ENCODE data around the gene PIK3CA.
"Not testable (repeated sequence)": the region's sequence is repeated elsewhere in the genome, so short reads cannot be mapped to it uniquely, and the experiment has no call there.

The PIK3CA gene

DNA sequence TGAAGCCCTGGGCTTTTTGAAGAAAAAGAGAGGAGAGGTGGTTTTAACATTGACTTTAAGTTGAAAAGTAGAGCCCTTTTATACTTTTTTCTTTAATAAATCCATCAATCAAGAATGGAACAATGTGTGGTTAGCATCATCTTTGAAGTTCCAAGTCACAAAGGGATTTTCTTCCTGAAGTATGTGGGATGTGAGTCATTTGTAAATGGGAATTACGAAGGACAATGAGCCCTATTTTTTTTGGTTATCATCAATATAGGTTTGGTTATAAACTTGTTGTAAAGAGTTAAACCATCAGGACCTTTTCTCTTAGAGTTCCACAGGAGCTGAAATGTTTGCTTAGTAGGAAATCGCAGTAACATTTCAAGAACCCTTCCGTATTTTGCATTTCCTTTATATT, 38.3 kb downstream of the PIK3CA start:
- DNase-seq, result no peak
- intact Hi-C loops (cut with DNase I), result no loop called here

DNA sequence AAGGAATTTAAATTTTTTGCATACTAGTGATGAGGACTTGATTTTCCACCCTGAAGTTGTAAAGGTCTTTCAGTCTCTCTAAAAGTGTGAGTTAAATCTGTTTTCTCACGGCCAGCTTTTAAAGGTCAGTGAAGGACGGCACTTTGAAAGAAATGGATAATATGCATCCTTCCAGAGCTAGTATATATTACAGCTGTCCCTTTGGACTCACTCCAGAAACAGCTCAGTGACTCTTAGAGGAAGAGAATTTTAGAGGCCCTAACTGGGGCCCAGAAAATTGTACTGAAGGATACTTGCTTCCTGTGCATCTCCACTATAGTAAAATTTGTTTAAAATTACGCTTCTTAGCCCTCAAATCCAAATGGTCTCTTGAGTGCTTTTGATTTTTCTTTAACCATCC, 41.6 kb downstream of the PIK3CA start:
- no peak for DNase-seq
- intact Hi-C loops (cut with DNase I), result no loop called here

DNA sequence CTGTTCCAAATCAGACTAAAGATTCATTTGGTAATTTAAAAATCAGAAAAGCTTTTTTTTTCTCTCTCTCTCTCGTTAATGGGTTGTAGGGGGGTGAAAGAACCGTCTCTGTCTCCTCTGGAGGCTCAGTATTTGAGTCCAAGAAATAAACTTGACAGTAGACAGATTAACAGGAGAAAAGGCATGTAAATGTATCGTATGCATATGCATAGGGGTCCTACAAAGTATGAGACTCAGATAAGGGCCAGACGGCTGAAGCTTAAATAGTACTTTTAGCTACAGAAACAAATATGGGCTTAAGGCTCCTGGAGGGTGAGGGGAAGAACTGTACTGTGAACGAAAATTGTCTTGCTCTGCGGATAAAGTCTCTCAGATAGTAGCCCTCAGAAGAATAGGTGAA, 42.4 kb downstream of the PIK3CA start:
- no peak for DNase-seq
- intact Hi-C loops (cut with DNase I), result no loop called here

DNA sequence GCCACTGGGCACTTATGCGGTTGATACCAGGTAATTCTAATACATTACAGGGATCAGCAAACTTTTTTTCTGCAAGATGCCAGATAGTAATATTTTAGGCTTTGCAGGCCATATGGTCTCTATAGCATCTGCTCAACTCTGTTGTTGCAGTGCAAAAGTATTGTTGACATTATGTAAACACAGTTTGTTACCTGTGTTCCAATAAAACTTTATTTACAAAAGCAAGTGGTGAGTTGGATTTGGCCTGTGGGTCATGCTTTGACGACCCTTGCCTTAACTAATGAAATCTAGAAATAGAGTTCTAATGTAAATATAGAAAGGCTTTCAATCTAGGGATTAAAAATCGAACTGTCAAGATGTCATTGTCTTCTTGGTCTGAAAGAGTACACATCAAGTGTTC, 44.4 kb downstream of the PIK3CA start:
- intact Hi-C loops (cut with DNase I), result no loop called here
- no peak for DNase-seq

DNA sequence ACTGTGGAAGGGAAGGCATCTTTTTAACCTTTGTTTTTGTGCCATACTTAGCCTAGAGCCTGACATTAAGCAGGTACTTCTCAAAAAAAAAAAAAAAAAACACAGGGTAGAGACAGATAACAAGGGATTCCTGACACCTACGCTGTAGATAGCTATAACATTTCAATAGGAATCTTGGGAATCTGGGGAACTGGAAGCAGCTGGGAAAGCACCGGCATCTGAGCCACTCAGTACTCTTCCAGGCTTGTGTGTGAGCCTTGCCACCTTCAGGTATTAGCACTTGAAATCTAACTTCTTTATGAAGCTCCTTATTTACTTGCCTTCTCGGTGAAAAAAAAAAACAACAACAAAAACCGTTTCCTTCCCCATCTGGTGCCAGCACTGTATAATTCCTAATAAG, 46.8 kb downstream of the PIK3CA start:
- intact Hi-C loops (cut with DNase I), result no loop called here
- DNase-seq, result no peak

DNA sequence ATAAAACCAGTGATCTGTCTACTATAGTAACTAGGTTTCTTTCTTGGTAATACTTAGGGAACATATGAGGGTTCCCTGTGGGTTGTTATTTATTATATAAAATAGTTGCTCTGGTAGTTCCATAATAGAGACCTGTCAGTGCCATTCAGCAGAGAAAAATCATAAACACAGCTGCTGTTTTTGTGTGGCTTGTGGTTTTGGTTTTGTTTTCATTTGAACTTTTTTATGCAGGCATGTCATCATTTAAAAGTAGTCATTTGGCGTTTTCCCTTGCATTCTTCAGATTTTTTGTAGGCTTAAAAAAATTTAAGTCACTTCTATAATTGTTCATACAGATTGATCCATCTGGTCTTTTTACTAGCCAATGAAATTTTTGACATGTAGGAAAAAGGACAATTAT, 47.9 kb downstream of the PIK3CA start:
- intact Hi-C loops (cut with DNase I), result no loop called here
- no peak for DNase-seq

DNA sequence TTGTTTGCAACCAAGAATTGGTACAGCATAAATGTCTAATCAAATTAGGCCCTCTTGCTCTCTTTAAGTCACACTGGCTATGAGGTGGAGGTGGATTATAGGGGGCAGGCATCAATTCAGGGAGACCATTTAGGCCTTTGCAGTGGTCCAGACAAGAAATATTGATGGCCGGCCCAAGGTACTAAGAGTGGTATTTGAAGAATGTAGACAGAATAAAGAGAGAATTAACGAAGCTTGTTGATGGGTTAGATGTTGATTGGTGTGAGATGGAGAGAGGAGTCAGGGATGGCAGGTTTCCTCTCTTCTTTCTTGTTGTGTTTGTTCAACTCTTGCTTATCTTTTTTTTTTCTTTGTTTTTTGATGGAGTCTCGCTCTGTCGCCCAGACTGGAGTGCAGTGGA, 48.5 kb downstream of the PIK3CA start:
- intact Hi-C loops (cut with DNase I), result no loop called here
- no peak for DNase-seq

DNA sequence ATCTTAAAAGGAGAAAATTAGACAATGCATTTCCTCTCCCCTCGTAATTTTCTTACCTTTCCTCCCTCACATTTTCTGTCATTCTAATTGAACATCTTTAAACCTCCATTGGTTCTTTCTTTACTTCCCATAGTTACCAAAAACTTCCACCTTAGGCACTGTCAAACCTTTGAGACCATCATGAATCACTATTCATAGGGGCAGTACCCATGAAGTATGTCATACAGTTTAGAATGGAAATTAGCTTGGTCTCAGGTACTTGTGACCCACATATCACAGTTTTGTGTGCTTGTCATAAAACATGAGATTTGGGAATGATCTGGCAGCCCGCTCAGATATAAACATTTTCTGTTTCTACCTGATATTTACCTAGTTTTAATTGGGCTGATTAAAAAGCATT, 52.6 kb downstream of the PIK3CA start:
- no peak for DNase-seq
- intact Hi-C loops (cut with DNase I), result no loop called here

DNA sequence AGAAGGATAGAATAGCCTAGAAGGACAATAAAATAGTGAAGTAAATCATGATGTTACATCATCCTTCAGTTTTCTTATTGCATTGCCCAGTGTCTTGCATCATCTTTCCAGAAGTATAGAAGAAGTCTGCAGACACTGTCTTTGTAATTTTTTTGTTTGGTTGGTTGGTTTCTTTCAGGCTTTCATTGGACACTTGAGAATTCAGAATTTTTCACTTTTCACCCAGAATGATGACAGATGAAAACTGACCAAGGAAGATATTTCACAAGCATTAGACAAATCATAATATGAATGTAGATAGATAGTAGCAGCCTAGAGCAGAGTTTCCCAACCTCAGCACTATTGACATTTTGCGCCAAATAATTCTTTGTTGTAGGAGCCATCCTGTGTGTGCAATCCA, 67.4 kb downstream of the PIK3CA start:
- intact Hi-C loops (cut with DNase I); DNase-seq: not testable (repeated sequence)

DNA sequence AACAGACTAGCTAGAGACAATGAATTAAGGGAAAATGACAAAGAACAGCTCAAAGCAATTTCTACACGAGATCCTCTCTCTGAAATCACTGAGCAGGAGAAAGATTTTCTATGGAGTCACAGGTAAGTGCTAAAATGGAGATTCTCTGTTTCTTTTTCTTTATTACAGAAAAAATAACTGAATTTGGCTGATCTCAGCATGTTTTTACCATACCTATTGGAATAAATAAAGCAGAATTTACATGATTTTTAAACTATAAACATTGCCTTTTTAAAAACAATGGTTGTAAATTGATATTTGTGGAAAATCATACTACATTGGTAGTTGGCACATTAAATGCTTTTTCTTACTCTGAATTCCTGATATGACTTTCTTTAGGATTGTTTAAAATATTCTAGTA, 70.1 kb downstream of the PIK3CA start:
- intact Hi-C loops (cut with DNase I); DNase-seq: not testable (repeated sequence)

DNA sequence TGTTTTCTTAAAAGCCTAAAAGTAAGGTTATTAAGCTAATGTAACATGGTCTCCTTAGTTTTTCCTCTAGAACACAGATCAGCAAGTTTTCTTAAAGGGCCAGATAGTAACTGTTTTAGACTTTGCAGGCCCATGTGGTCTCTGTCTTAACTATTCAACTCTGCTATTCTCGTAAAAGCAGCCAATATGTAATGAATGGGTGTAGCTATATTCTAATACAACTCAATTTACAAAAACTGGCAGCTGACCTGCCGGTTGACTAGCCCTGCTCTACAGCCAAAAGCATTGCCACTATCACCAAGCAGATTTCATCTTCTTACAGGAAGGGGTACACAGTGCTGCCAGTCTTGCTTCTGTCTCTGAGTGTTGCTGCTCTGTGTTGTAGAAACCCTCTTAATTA, 75.4 kb downstream of the PIK3CA start:
- DNase-seq, result no peak
- intact Hi-C loops (cut with DNase I), result no loop called here

DNA sequence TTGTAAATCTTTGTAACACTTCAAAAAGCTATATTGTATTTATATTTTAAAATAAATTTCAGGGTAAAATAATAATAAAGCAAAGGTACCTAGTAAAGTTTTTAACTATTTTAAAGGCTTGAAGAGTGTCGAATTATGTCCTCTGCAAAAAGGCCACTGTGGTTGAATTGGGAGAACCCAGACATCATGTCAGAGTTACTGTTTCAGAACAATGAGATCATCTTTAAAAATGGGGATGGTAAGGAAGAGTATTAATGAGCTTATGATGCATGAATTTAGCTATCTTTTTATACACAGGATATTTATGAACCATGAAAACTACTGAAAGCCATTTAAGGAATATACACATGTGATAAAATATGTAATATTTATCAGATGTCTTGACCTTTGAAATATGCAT, 76.4 kb downstream of the PIK3CA start:
- DNase-seq, result no peak
- intact Hi-C loops (cut with DNase I), result no loop called here

DNA sequence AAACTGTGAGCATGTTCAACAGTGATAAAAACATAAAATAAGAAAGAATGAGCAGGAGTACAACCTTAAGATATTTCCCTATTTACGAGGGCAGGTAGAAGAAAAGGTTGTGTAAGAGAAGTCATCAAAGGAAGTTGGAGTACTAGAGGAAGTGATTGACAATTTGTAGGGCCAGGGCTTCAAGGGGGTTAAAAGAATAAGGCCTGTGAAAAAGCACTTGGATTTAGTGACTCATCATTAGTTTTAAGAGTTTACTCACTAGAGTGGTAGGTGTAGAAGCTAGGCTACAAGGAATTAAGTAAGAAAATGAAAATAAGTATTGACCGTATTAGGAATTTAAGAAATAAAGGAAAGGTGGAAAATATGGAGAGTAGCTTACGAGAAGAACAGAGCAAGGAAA, 79.2 kb downstream of the PIK3CA start:
- no peak for DNase-seq
- intact Hi-C loops (cut with DNase I), result no loop called here

DNA sequence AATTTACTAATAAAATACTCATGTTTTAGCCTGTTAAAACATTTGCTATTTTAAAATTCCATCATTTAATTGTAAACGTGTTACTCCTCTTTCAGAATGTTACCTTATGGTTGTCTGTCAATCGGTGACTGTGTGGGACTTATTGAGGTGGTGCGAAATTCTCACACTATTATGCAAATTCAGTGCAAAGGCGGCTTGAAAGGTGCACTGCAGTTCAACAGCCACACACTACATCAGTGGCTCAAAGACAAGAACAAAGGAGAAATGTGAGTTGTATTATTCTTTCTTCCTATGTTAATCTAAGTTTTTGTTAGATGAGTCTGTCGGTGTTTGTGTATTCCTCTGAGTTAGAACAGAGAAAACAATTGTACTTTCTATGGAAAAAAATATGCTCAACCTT, 81.0 kb downstream of the PIK3CA start:
- intact Hi-C loops (cut with DNase I), result no loop called here
- DNase-seq, result peak in 17 of 42 donors; percentile 1 to 68 (median 25)

DNA sequence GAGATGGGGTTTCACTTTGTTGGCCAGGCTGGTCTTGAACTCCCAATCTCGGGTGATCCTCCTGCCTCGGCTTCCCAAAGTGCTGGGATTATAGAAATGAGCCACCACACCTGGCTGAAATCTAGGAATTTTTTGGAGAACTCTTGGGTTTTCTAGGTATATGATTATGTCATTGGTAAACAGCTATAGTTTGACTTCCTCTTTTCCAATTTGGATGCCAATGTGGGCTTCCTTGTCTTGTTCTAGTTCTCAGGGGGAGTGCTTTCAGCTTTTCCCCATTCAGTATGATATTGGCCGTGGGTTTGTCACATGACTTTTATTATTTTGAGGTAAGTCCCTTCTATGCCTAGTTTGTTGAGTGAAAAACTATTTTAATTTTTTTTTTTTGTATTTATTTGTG, 84.9 kb downstream of the PIK3CA start:
- DNase-seq, result no peak
- intact Hi-C loops (cut with DNase I), result no loop called here

DNA sequence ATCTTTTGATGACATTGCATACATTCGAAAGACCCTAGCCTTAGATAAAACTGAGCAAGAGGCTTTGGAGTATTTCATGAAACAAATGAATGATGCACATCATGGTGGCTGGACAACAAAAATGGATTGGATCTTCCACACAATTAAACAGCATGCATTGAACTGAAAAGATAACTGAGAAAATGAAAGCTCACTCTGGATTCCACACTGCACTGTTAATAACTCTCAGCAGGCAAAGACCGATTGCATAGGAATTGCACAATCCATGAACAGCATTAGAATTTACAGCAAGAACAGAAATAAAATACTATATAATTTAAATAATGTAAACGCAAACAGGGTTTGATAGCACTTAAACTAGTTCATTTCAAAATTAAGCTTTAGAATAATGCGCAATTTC, 86.0 kb downstream of the PIK3CA start:
- DNase-seq, result no peak
- intact Hi-C loops (cut with DNase I), result no loop called here

DNA sequence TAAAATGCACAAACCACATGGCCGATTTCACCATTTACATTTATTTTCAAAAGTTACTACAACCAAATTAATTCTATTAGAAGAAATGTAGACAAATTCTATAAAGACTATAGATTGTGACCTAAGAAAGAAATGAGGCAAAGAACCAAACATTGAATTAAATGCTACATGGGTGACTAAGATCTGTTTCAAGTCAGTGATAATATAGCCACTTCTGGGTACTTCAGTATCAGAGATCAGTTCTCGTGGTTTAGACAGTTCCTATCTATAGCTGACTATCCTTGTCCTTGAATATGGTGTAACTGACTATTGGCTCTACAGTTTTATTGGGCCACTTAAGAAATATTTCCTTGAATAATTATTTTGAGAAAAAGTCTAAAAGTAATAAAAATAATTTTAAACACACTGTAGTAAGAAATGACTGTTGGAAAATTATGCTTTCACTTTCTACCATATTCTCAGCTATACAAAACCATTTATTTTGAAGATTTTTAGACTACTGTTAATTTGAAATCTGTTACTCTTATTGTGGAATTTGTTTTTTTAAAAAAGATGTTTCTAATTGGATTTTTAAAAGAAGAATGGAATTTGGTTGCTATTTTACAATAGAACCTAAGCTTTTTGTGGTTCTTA, 88.6 kb downstream of the PIK3CA start:
- intact Hi-C loops (cut with DNase I), result no loop called here
- no peak for DNase-seq

DNA sequence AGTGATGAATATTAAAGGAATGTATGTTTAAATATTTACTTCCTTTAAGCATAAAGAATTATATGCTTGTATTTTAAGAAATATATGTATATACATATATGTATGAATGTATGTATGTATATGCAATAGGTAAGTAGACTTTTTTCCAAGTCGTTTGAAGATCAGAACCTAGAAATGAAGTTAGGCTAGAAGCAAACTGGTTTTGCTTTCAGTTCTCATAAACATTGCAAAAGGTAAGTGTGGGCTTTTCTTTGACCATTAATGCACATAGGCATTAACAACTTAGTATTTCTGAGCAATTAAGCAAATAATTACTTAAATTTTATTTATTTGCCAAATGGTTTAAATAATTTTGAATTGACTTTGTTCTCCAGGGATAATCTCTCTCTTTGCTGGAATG, 92.1 kb downstream of the PIK3CA start:
- intact Hi-C loops (cut with DNase I); DNase-seq: not testable (repeated sequence)

DNA sequence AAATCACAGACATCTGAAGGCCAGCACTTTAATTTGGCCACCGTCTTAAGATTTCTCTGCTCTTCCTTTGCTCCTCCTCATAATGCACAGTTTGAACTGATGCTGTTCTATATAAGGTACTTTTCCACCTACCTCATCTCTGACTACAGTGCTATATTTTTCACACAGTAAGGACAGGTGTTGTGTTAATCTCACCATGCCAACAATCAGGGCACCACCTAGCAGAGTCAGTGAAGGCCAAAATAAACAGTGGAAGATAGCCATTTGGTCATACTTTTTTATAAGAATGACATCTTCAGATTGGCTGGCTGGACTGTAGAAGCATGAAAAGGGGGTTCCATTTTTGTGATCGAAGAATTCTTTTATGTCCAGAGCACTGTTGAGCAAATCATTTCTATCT, 94.7 kb downstream of the PIK3CA start:
- intact Hi-C loops (cut with DNase I); DNase-seq: not testable (repeated sequence)

DNA sequence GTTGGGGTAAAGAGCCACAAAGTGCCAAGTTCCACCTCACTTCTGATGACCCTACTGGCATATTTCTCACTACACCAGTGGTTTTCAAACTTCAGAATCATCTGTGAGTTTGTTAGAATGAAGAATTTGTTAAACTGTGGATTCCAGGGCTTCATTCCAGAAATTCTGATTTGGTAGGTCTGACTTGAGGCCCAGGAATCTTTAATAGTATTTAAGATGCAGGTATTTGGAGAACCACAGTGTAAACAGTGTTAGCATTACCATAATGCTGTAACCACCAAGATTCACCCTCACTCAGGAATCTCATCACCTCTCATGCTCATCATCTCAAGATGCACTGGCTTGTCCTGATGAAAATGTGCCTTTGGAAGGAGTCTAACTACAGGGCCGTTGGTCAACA, 96.7 kb downstream of the PIK3CA start:
- intact Hi-C loops (cut with DNase I), result no loop called here
- DNase-seq, result no peak

DNA sequence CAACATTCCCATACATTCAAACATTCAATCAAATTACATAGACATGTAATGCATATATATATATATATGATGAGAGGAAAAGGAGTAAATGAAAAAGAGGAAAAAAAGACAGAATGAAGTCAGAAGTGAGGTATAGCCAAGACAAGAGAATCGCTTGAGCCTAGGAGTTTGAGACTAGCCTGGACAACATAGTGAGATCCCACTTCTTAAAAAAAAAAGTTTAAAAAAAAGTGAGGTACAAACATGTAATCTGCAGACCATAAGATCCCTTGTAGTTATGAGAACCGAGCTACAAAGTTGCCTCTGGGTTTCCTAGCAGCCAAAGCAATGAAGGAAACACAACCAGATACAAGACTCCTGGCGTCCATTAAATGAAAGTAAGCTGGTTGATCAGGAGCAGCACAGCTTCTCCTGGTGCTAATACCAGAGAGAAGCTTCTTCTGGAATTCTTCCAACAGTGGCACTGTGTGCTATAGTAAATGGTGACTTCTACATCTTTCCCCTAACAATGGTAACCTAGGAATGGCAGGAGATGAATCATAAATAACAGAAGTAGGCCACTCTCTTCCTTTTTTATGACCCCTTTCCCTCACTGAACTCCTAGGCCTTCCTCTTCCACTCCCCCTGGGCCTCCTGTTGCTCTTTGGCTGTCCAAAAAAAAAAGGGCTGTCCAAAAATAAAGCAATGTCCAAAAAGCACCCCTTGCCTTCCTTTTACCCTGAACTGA, 99.3 kb downstream of the PIK3CA start:
- intact Hi-C loops (cut with DNase I), result no loop called here

More for the DNA sequence above, 99.3 kb downstream of the PIK3CA start:
- no peak for DNase-seq

All from head of caudate nucleus (tissue), 42 donors.